H1 (cell line): ENCODE results near the gene ATF7IP2.

Source experiments
- CTCF ChIP-seq, 3 experiments: IDR thresholded peaks; 1 replicate in 2 of 3; 2 replicates in 1 of 3; pipeline versions ENCODE4 v1.5.1 to v1.6.1; 2011; ENCODE audit warnings: low read length in 3 of 3, mild to moderate bottlenecking in 3 of 3, inconsistent platforms in 2 of 3, low read depth in 1 of 3, moderate library complexity in 1 of 3; ENCODE audit not compliant: insufficient read depth in 1 of 3; ENCODE audit errors: control extremely low read depth in 1 of 3
- HDAC6 ChIP-seq: IDR thresholded peaks from one replicate; pipeline ENCODE4 v1.7.1; 2012; ENCODE audit warnings: low read depth, mild to moderate bottlenecking, inconsistent platforms, low read length, moderate library complexity
- MAFK ChIP-seq: IDR thresholded peaks from 2 replicates; pipeline ENCODE4 v1.6.1; 2012; ENCODE audit warnings: low read depth, mild to moderate bottlenecking, improper control_type of control experiment, low read length
- RAD21 ChIP-seq, 2 experiments: IDR thresholded peaks in 1 of 2; conservative IDR thresholded peaks in 1 of 2; 2 replicates each; pipeline ENCODE4 v1.6.1; 2011; ENCODE audit warnings: low read depth in 2 of 2, low read length in 2 of 2, improper control_type of control experiment in 1 of 2, inconsistent platforms in 1 of 2, mild to moderate bottlenecking in 1 of 2, moderate library complexity in 1 of 2
- TF ChIP-seq, protein P1 (sequence below): IDR thresholded peaks from 2 replicates; pipeline ENCODE4 v1.6.1; 2011; ENCODE audit warnings: low read depth, mild to moderate bottlenecking, low read length; ENCODE audit not compliant: insufficient read depth

GRCh38 chr16:10345629-10346028 is 40.2 kb upstream of the ATF7IP2 start:
- TF ChIP-seq, protein P1, sequence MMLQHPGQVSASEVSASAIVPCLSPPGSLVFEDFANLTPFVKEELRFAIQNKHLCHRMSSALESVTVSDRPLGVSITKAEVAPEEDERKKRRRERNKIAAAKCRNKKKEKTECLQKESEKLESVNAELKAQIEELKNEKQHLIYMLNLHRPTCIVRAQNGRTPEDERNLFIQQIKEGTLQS = no peak
- TF ChIP-seq RAD21 (IDR thresholded peaks at IDR 0.05 in 1 of 2, conservative IDR thresholded peaks at IDR 0.05 in 1 of 2; ENCODE audit: low read depth in 2 of 2, low read length in 2 of 2) (no peak), CTCF (IDR thresholded peaks at IDR 0.05; ENCODE audit: control extremely low read depth in 1 of 3, insufficient read depth in 1 of 3, low read depth in 1 of 3, low read length in 3 of 3) (no peak), HDAC6 (no peak), MAFK (no peak)
